ENCODE data around the gene PDE6H. TPM values are rescaled to one million over a fixed set of nuclear protein-coding genes. Genes with fewer than 3 reads are reported as not detected.

The PDE6H gene
- total and polyA plus RNA-seq, 2 experiments from 2014 or later: not detected

DNA sequence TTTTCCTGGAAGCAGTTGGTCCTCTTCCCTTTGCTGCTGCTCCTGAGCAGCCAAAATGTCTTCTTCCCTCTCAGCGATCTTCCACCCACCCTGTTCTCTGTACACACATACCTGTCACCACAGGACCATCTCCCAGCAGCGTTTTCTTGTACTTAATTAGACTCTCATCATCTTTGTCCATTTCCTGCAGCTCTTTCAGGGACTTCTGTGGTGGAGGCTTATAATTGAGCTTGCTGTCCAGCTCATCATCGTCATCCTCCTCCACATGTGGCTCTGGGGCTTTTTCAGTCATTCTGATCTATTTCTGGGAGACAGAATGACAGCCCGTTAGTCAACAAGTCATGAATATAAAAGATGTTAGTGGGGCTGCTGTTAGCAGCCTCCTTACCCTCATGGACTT, 22.4 kb upstream of the PDE6H start:
- Histone ChIP-seq H3K4me2 (no peak overlapping the region), H2AFZ (no peak overlapping the region), H3K4me1 (ENCODE audit: insufficient read depth) (peaks cover 38% of the 10 kb centered on the region), H3K9me3 (ENCODE audit: low read depth) (no peaks in the 10 kb centered on the region), H3K36me3 (replicated peaks; ENCODE audit: insufficient read depth, low read depth) (no peaks in the 10 kb centered on the region), H3K27me3 (no peaks in the 10 kb centered on the region), H3K79me2 (no peaks in the 10 kb centered on the region), H4K20me1 (ENCODE audit: insufficient read depth, poor library complexity, severe bottlenecking) (no peaks in the 10 kb centered on the region), H3K4me3 (no peak overlapping the region), H3K27ac (peak overlapping the region; percentile 68), H3K9me2 (replicated peaks; ENCODE audit: insufficient read depth) (no peaks in the 10 kb centered on the region)
- TF ChIP-seq EZH2 (IDR thresholded peaks at IDR 0.05; ENCODE audit: borderline replicate concordance): no peak
- TF ChIP-seq EZH2phosphoT487 (IDR thresholded peaks at IDR 0.05; ENCODE audit: low read depth, severe bottlenecking, unreplicated experiment): no peak
- TF ChIP-seq, protein P1, sequence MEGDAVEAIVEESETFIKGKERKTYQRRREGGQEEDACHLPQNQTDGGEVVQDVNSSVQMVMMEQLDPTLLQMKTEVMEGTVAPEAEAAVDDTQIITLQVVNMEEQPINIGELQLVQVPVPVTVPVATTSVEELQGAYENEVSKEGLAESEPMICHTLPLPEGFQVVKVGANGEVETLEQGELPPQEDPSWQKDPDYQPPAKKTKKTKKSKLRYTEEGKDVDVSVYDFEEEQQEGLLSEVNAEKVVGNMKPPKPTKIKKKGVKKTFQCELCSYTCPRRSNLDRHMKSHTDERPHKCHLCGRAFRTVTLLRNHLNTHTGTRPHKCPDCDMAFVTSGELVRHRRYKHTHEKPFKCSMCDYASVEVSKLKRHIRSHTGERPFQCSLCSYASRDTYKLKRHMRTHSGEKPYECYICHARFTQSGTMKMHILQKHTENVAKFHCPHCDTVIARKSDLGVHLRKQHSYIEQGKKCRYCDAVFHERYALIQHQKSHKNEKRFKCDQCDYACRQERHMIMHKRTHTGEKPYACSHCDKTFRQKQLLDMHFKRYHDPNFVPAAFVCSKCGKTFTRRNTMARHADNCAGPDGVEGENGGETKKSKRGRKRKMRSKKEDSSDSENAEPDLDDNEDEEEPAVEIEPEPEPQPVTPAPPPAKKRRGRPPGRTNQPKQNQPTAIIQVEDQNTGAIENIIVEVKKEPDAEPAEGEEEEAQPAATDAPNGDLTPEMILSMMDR (IDR thresholded peaks at IDR 0.05; ENCODE audit: poor library complexity): no peak
- DNase-seq (ENCODE audit: low spot score): no peak
- 59% methylated on average over 4 of the region's 4 CpGs for WGBS (ENCODE audit: low lambda C conversion rate, missing lambda C conversion rate)

DNA sequence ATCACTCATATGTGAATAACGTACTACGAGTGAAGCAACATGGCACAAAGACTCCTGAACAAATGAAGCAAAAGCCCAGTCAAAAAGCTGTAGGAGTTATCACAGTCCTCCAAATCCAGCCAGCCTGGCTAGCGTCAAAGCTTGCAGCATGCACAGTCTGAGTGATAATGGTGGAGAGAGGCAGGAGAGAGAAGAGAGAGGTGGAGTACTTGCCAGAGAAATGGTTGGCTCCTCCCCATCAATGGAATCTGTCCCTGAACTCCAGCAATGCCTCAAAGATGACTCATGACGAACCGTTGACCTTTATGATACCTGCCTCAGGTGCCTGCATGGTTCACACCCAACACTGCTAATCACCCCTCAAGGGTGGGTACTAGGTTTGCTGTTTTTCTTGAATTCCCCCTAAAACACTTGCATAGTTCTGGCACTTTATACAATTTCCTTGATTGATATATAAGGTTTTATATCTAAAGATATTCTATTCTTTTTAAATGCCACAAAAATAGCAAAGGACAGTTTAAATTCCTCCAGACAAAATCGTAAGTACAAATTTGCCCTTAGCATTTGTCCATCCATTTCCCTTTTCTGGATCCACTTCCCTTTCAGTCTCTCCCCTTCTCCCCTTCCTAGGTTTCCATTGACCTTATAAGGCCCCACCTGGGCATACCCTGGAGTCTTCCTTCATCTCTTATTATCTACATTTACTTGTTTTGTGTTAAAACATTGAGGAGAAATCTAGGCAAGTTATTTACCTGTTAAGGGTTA, 21.7 kb upstream of the PDE6H start:
- H3K27ac ChIP-seq: peak overlapping the region; percentile 68
- H3K4me3 ChIP-seq: no peak overlapping the region
- H2AFZ ChIP-seq: no peak overlapping the region
- H3K9me3 ChIP-seq (ENCODE audit: low read depth): no peaks in the 10 kb centered on the region
- no peaks in the 10 kb centered on the region for H3K79me2 ChIP-seq
- 43% methylated on average over 6 of the region's 6 CpGs for WGBS (ENCODE audit: low lambda C conversion rate, missing lambda C conversion rate)
- H3K4me1 ChIP-seq (ENCODE audit: insufficient read depth): peaks cover 38% of the 10 kb centered on the region
- peak; percentile 77 for DNase-seq (ENCODE audit: low spot score)
- no peaks in the 10 kb centered on the region for H3K27me3 ChIP-seq
- no peaks in the 10 kb centered on the region for H3K36me3 ChIP-seq (replicated peaks; ENCODE audit: insufficient read depth, low read depth)
- no peak overlapping the region for H3K4me2 ChIP-seq
- no peaks in the 10 kb centered on the region for H4K20me1 ChIP-seq (ENCODE audit: insufficient read depth, poor library complexity, severe bottlenecking)
- no peaks in the 10 kb centered on the region for H3K9me2 ChIP-seq (replicated peaks; ENCODE audit: insufficient read depth)
- TF ChIP-seq, protein P1 (IDR thresholded peaks at IDR 0.05; ENCODE audit: poor library complexity): no peak
- TF ChIP-seq EZH2 (IDR thresholded peaks at IDR 0.05; ENCODE audit: borderline replicate concordance) (no peak), EZH2phosphoT487 (IDR thresholded peaks at IDR 0.05; ENCODE audit: low read depth, severe bottlenecking, unreplicated experiment) (no peak)

DNA sequence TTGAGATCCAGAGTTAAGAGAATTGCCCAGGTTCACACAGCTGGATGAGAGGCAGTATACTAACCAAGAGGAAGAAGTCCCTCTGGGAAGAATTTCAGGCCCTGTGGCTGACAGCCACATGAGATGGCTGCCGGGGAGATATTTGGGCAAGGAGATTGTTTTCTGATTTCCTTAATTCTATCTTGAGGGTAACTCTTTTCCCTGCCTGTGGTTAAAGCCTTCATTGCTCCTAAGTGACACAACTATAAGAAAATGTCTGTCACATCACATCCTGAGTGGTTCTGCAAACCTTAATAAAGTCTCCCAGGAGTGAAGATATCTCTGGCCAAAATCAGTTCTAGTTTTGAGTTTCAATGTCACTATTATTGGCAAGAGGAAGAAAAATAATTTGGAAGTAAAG, 21.0 kb upstream of the PDE6H start:
- Histone ChIP-seq H3K4me2 (no peak overlapping the region), H3K4me3 (no peak overlapping the region), H4K20me1 (ENCODE audit: insufficient read depth, poor library complexity, severe bottlenecking) (no peaks in the 10 kb centered on the region), H2AFZ (no peak overlapping the region), H3K27ac (peak overlapping the region; percentile 68), H3K27me3 (no peaks in the 10 kb centered on the region), H3K79me2 (no peaks in the 10 kb centered on the region), H3K36me3 (replicated peaks; ENCODE audit: insufficient read depth, low read depth) (no peaks in the 10 kb centered on the region), H3K4me1 (ENCODE audit: insufficient read depth) (peaks cover 38% of the 10 kb centered on the region), H3K9me3 (ENCODE audit: low read depth) (no peaks in the 10 kb centered on the region), H3K9me2 (replicated peaks; ENCODE audit: insufficient read depth) (no peaks in the 10 kb centered on the region)
- no peak for TF ChIP-seq EZH2phosphoT487 (IDR thresholded peaks at IDR 0.05; ENCODE audit: low read depth, severe bottlenecking, unreplicated experiment)
- TF ChIP-seq, protein P1 (IDR thresholded peaks at IDR 0.05; ENCODE audit: poor library complexity): no peak
- no peak for TF ChIP-seq EZH2 (IDR thresholded peaks at IDR 0.05; ENCODE audit: borderline replicate concordance)
- no peak for DNase-seq (ENCODE audit: low spot score)
- 88% methylated on average over 1 of the region's 1 CpG for WGBS (ENCODE audit: low lambda C conversion rate, missing lambda C conversion rate)

All from hepatocyte (in vitro differentiated cells).